ENCODE results near the gene CDC7.

CDC7 gene

GRCh38 chr1:91568261-91568660 is 67.6 kb downstream of the CDC7 start:
- H3K4me3 ChIP-seq (ENCODE audit: low read depth, low read length): no peak overlapping the region
- TF ChIP-seq CTCF (IDR thresholded peaks at IDR 0.05; ENCODE audit: control insufficient read depth, extremely low read depth, insufficient read depth): no peak
- DNase-seq (ENCODE audit: low read depth): no peak

- H3K4me3 ChIP-seq (ENCODE audit: low read depth, low read length): no peak overlapping the region
- TF ChIP-seq CTCF (IDR thresholded peaks at IDR 0.05; ENCODE audit: control insufficient read depth, extremely low read depth, insufficient read depth): no peak
- no peak for DNase-seq (ENCODE audit: low read depth)
Observed at GRCh38 chr1:91569411-91570119, 68.9 kb downstream of the CDC7 start.

- DNase-seq (ENCODE audit: low read depth): no peak
- TF ChIP-seq CTCF (IDR thresholded peaks at IDR 0.05; ENCODE audit: control insufficient read depth, extremely low read depth, insufficient read depth): no peak
- H3K4me3 ChIP-seq (ENCODE audit: low read depth, low read length): no peak overlapping the region
Observed at GRCh38 chr1:91570120-91570448, 69.4 kb downstream of the CDC7 start.

- TF ChIP-seq CTCF (IDR thresholded peaks at IDR 0.05; ENCODE audit: control insufficient read depth, extremely low read depth, insufficient read depth): no peak
- H3K4me3 ChIP-seq (ENCODE audit: low read depth, low read length): no peak overlapping the region
- no peak for DNase-seq (ENCODE audit: low read depth)
Observed at GRCh38 chr1:91572044-91572443, 71.4 kb downstream of the CDC7 start.

Measured in LNCaP clone FGC (cell line).